Keratinocyte (primary cell): Measurements from ENCODE around the gene TENM4. TPM values are rescaled to one million over a fixed set of nuclear protein-coding genes. Genes with fewer than 3 reads are reported as not detected.

Source experiments
- DNase-seq: peaks from one replicate; pipeline ENCODE4 v3.0.0-alpha.2; 2011; ENCODE audit warnings: low read depth, missing footprints, low spot score
- FAIRE-seq: peaks from 2 replicates; lab custom pipeline; 2011; peaks lifted over from hg19 to GRCh38; lab: Jason Lieb, UNC
- H2AFZ ChIP-seq: 2 replicates; pipeline ENCODE4 v1.6.0; 2012; ENCODE audit warnings: low read length, control low read depth, inconsistent platforms; ENCODE audit not compliant: control insufficient read depth
- H3K27ac ChIP-seq: 2 replicates; pipeline ENCODE4 v1.5.1; 2011; ENCODE audit warnings: low read length; ENCODE audit not compliant: control insufficient read depth, insufficient read depth
- H3K27me3 ChIP-seq: 3 replicates; pipeline ENCODE4 v1.6.0; 2011; ENCODE audit warnings: low read length; ENCODE audit not compliant: control insufficient read depth, insufficient read depth; ENCODE audit errors: extremely low read depth
- H3K36me3 ChIP-seq, 2 experiments: 2 replicates in 1 of 2; 3 replicates in 1 of 2; pipeline ENCODE4 v1.5.1; 2011; ENCODE audit warnings: low read length in 2 of 2, mild to moderate bottlenecking in 1 of 2; ENCODE audit not compliant: control insufficient read depth in 2 of 2, insufficient read depth in 2 of 2; ENCODE audit errors: extremely low read depth in 1 of 2
- H3K4me1 ChIP-seq: 3 replicates; pipeline ENCODE4 v1.5.1; 2011; ENCODE audit warnings: low read length; ENCODE audit not compliant: control insufficient read depth, insufficient read depth; ENCODE audit errors: extremely low read depth
- H3K4me2 ChIP-seq: 3 replicates; pipeline ENCODE4 v1.6.0; 2011; ENCODE audit warnings: low read depth, low read length; ENCODE audit not compliant: control insufficient read depth, insufficient read depth; ENCODE audit errors: extremely low read depth
- H3K4me3 ChIP-seq, 3 experiments: fragments of 200-600 bp in 1 of 3; sonication (generic) in 1 of 3; 2 replicates in 2 of 3; 3 replicates in 1 of 3; pipeline ENCODE4 v1.5.1; 2011 to 2016; ENCODE audit warnings: low read length in 3 of 3, mild to moderate bottlenecking in 3 of 3, control low read depth in 2 of 3, inconsistent platforms in 1 of 3, low read depth in 1 of 3, mixed read lengths in 1 of 3, mixed run types in 1 of 3, moderate library complexity in 1 of 3; ENCODE audit not compliant: control insufficient read depth in 2 of 3, insufficient read depth in 2 of 3; ENCODE audit errors: extremely low read depth in 1 of 3
- H3K79me2 ChIP-seq: 2 replicates; pipeline ENCODE4 v1.6.0; 2012; ENCODE audit warnings: low read length; ENCODE audit not compliant: control insufficient read depth, insufficient read depth
- H3K9ac ChIP-seq: 3 replicates; pipeline ENCODE4 v1.6.0; 2011; ENCODE audit warnings: low read length; ENCODE audit not compliant: control insufficient read depth, insufficient read depth; ENCODE audit errors: extremely low read depth
- H3K9me1 ChIP-seq: 3 replicates; pipeline ENCODE4 v1.6.0; 2011; ENCODE audit warnings: low read length; ENCODE audit not compliant: control insufficient read depth, insufficient read depth; ENCODE audit errors: extremely low read depth
- H3K9me3 ChIP-seq: 2 replicates; pipeline ENCODE4 v1.5.1; 2012; ENCODE audit warnings: low read depth, low read length; ENCODE audit not compliant: control insufficient read depth
- H4K20me1 ChIP-seq: 3 replicates; pipeline ENCODE4 v1.6.0; 2011; ENCODE audit warnings: low read length; ENCODE audit not compliant: control insufficient read depth, insufficient read depth; ENCODE audit errors: extremely low read depth
- CTCF ChIP-seq, 3 experiments: IDR thresholded peaks in 1 of 3; conservative IDR thresholded peaks in 1 of 3; optimal IDR thresholded peaks in 1 of 3; 2 replicates in 2 of 3; 3 replicates in 1 of 3; pipeline versions ENCODE3 to v1.5.1; 2011; ENCODE audit warnings: low read length in 3 of 3, mild to moderate bottlenecking in 3 of 3, moderate library complexity in 2 of 3, control low read depth in 1 of 3, inconsistent platforms in 1 of 3; ENCODE audit not compliant: insufficient read depth in 2 of 3; ENCODE audit errors: extremely low read depth in 1 of 3
- EZH2 ChIP-seq: IDR thresholded peaks from one replicate; pipeline ENCODE4 v1.6.1; 2012; ENCODE audit warnings: inconsistent platforms, mild to moderate bottlenecking, low read length, moderate library complexity
- dilution Hi-C: fragments of 300-500 bp; cut with MboI; formaldehyde crosslinking; loops from one replicate; pipeline ENCODE4 v1.7.0; 2020; ENCODE audit warnings: low sequenced_read_pairs; ENCODE audit not compliant: extremely low pct_ligation_motif_present
- polyA plus RNA-seq, 5 experiments: library from polyadenylated mRNA; depleted of rRNA in 3 of 5; stranded (reverse) in 3 of 5; stranded (forward) in 1 of 5; unstranded in 1 of 5; fragments of >200 nt; gene quantifications; 1 replicate in 1 of 5; 2 replicates in 3 of 5; 3 replicates in 1 of 5; pipeline versions ENCODE4 v1.2.1 to v1.2.3, GENCODE V29; 2011 to 2012; ENCODE audit warnings: missing spikeins in 2 of 5, low read depth in 1 of 5, low replicate concordance in 1 of 5

TENM4 gene
- polyA plus RNA-seq, 1 donor (not counting 4 experiments of a cell fraction or from before 2014, with no cell fraction given): 3.5 TPM

- Histone ChIP-seq H3K27ac (no peak overlapping the region), H3K27me3 (no peaks in the 10 kb centered on the region), H3K36me3 (no peaks in the 10 kb centered on the region), H2AFZ (no peak overlapping the region), H3K79me2 (no peaks in the 10 kb centered on the region), H3K9me3 (no peaks in the 10 kb centered on the region), H3K4me1 (no peaks in the 10 kb centered on the region), H3K4me3 (no peak overlapping the region), H3K9ac (no peak overlapping the region), H4K20me1 (no peaks in the 10 kb centered on the region), H3K4me2 (no peak overlapping the region), H3K9me1 (no peaks in the 10 kb centered on the region)
- TF ChIP-seq CTCF (optimal IDR thresholded peaks at IDR 0.05 in 1 of 3, IDR thresholded peaks at IDR 0.05 in 1 of 3, conservative IDR thresholded peaks at IDR 0.05 in 1 of 3; ENCODE audit: extremely low read depth in 1 of 3, insufficient read depth in 2 of 3, low read length in 3 of 3): no peak
- TF ChIP-seq EZH2: no peak
- FAIRE-seq (no peak), DNase-seq (no peak)
- dilution Hi-C loops: no loop called here
These were observed 381.7 kb downstream of the TENM4 start for GRCh38 chr11:79059141-79059540.

- no peak overlapping the region for H3K27ac ChIP-seq
- H3K9me3 ChIP-seq: no peaks in the 10 kb centered on the region
- H3K9me1 ChIP-seq: no peaks in the 10 kb centered on the region
- H3K4me1 ChIP-seq: no peaks in the 10 kb centered on the region
- H3K79me2 ChIP-seq: no peaks in the 10 kb centered on the region
- H3K4me2 ChIP-seq: no peak overlapping the region
- H4K20me1 ChIP-seq: no peaks in the 10 kb centered on the region
- no peak for DNase-seq
- H3K4me3 ChIP-seq: no peak overlapping the region
- no peak overlapping the region for H3K9ac ChIP-seq
- dilution Hi-C loops: no loop called here
- FAIRE-seq: no peak
- H3K36me3 ChIP-seq: no peaks in the 10 kb centered on the region
- H3K27me3 ChIP-seq: no peaks in the 10 kb centered on the region
- no peak overlapping the region for H2AFZ ChIP-seq
- TF ChIP-seq CTCF (optimal IDR thresholded peaks at IDR 0.05 in 1 of 3, IDR thresholded peaks at IDR 0.05 in 1 of 3, conservative IDR thresholded peaks at IDR 0.05 in 1 of 3; ENCODE audit: extremely low read depth in 1 of 3, insufficient read depth in 2 of 3, low read length in 3 of 3): no peak
These were observed 384.8 kb downstream of the TENM4 start for GRCh38 chr11:79055856-79056631.
